Right lobe of liver (tissue), 4 donors: ENCODE results near the gene COX6A2.

Source experiments
- POLR2A ChIP-seq: fragments of 450-650 bp; IDR thresholded peaks from one replicate; pipeline ENCODE4 v1.6.1; 2017; ENCODE audit warnings: antibody characterized with exemption, mild to moderate bottlenecking
- TF ChIP-seq, protein P1 (sequence below), 4 donors: fragments of 200-600 bp in 3 of 4; fragments of 450-650 bp in 1 of 4; IDR thresholded peaks; one replicate each; pipeline versions ENCODE4 v1.5.1 to v1.8.0; 2016 to 2022; ENCODE audit warnings: antibody characterized with exemption in 4 of 4, mild to moderate bottlenecking in 2 of 4
- donor health status: DM: no; HTN: no; CAD: no.
- donor health status: DM: no; HTN: no; CAD: no.
- donor health status: DM: no; HTN: yes; CAD: no.

DNA sequence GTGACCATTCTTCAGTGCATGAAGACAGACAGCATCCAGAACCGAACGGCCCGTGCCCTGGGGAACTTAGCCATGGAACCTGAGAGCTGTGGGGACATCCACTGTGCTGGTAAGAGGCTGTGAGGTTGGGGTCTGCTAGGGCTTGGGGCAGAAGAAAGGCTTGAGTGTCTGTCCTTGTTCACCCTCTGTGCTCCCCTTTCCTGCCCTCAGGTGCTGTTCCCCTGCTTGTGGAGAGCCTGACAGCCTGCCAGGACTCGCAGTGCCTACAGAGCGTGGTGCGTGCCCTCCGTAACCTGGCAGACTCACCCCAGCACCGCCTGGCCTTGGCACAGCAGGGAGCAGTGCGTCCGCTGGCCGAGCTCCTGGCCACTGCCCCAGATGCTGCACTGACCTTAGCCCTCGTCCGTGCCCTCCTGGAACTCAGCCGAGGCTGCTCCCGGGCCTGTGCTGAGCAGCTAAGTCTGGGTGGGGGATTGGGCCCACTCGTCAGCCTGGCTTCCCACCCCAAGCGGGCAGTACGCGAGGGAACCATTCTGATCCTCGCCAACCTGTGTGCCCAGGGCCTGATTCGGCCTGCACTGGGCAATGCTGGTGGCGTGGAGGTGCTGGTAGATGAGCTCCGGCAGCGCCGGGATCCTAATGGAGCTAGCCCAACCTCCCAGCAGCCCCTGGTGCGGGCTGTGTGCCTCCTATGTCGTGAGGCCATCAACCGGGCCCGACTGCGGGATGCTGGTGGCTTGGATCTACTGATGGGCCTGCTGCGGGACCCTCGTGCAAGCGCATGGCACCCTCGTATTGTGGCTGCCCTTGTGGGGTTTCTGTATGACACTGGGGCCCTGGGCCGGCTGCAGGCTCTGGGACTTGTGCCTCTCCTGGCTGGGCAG, 34.0 kb upstream of the COX6A2 start:
- TF ChIP-seq, protein P1, sequence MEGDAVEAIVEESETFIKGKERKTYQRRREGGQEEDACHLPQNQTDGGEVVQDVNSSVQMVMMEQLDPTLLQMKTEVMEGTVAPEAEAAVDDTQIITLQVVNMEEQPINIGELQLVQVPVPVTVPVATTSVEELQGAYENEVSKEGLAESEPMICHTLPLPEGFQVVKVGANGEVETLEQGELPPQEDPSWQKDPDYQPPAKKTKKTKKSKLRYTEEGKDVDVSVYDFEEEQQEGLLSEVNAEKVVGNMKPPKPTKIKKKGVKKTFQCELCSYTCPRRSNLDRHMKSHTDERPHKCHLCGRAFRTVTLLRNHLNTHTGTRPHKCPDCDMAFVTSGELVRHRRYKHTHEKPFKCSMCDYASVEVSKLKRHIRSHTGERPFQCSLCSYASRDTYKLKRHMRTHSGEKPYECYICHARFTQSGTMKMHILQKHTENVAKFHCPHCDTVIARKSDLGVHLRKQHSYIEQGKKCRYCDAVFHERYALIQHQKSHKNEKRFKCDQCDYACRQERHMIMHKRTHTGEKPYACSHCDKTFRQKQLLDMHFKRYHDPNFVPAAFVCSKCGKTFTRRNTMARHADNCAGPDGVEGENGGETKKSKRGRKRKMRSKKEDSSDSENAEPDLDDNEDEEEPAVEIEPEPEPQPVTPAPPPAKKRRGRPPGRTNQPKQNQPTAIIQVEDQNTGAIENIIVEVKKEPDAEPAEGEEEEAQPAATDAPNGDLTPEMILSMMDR (IDR thresholded peaks at IDR 0.05) = no peak
- TF ChIP-seq POLR2A = no peak
